HepG2 (cell line): ENCODE results near the gene TTC39B. TPM values are rescaled to one million over a fixed set of nuclear protein-coding genes. Genes with fewer than 3 reads are reported as not detected.
"Not testable (repeated sequence)": the region's sequence is repeated elsewhere in the genome, so short reads cannot be mapped to it uniquely, and the experiment has no call there.

Source experiments
- ATAC-seq: fragments of 200-7000 bp; cut with Tn5 transposase; 3 replicates; pipeline ENCODE4 v1.9.1; 2020; ENCODE audit warnings: mild to moderate bottlenecking, moderate library complexity
- BruUV-seq: library from RNA; stranded (reverse); fragments of 400-500 nt; replicated peaks from 2 replicates; lab custom pipeline; 2021; lab: Mats Ljungman, UMichigan
- CTCF ChIA-PET: fragments of 300-600 bp; formaldehyde crosslinking; extraction: SDS; loops from one replicate; lab custom pipeline; 2021; ENCODE audit warnings: low total read pairs, inconsistent platforms, low intra/inter-chr PET ratio; lab: Yijun Ruan, JAX
- POLR2A ChIA-PET: fragments of 350-600 bp; sonication (Branson Sonifier 250); formaldehyde crosslinking; loops from one replicate; lab custom pipeline; 2020; ENCODE audit warnings: antibody characterized with exemption, inconsistent platforms; lab: Yijun Ruan, JAX
- DNase-seq: peaks from one replicate; pipeline ENCODE4 v3.0.0-alpha.2; 2015; ENCODE audit warnings: low spot score
- FAIRE-seq: peaks from 3 replicates; lab custom pipeline; 2011; peaks lifted over from hg19 to GRCh38; lab: Jason Lieb, UNC
- H2AFZ ChIP-seq: one replicate; pipeline ENCODE4 v1.6.1; 2011; ENCODE audit warnings: low read length, inconsistent platforms
- H3K27ac ChIP-seq: fragments of 300-600 bp; 3 replicates; pipeline ENCODE4 v1.8.0; 2011; ENCODE audit warnings: mixed run types, mild to moderate bottlenecking, mixed read lengths, low read length, inconsistent platforms; ENCODE audit not compliant: insufficient read depth; ENCODE audit errors: extremely low read length
- H3K27me3 ChIP-seq, 2 experiments: fragments of 200-600 bp in 1 of 2; 2 replicates in 1 of 2; 3 replicates in 1 of 2; pipeline versions ENCODE4 v1.6.0 to v1.8.0; 2011; ENCODE audit warnings: low read length in 2 of 2, mild to moderate bottlenecking in 2 of 2, moderate library complexity in 2 of 2, inconsistent platforms in 1 of 2; ENCODE audit not compliant: insufficient read depth in 2 of 2, control insufficient read depth in 1 of 2
- H3K36me3 ChIP-seq, 2 experiments: fragments of 200-600 bp in 1 of 2; replicated peaks in 1 of 2; 2 replicates in 1 of 2; 3 replicates in 1 of 2; pipeline versions ENCODE4 v1.5.1 to v1.8.0; 2011; ENCODE audit warnings: low read length in 2 of 2, inconsistent platforms in 1 of 2; ENCODE audit not compliant: insufficient read depth in 2 of 2, control insufficient read depth in 1 of 2
- H3K4me1 ChIP-seq: 2 replicates; pipeline ENCODE4 v1.5.1; 2012; ENCODE audit warnings: low read length, inconsistent platforms; ENCODE audit not compliant: insufficient read depth
- H3K4me2 ChIP-seq: 2 replicates; pipeline ENCODE4 v1.6.0; 2011; ENCODE audit warnings: low read depth, low read length, inconsistent platforms
- H3K4me3 ChIP-seq, 3 experiments: fragments of 200-600 bp in 1 of 3; sonication (generic), shearing (Covaris generic) in 1 of 3; replicated peaks in 1 of 3; 2 replicates each; pipeline ENCODE4 v1.5.1; 2011 to 2016; ENCODE audit warnings: low read length in 3 of 3, inconsistent platforms in 2 of 3, low read depth in 2 of 3, mild to moderate bottlenecking in 2 of 3, control low read depth in 1 of 3, mixed read lengths in 1 of 3; ENCODE audit not compliant: insufficient read depth in 1 of 3
- H3K79me2 ChIP-seq: one replicate; pipeline ENCODE4 v1.6.1; 2011; ENCODE audit warnings: low read length, inconsistent platforms; ENCODE audit not compliant: insufficient read depth
- H3K9ac ChIP-seq: 2 replicates; pipeline ENCODE4 v1.6.0; 2011; ENCODE audit warnings: mild to moderate bottlenecking, low read depth, low read length, inconsistent platforms; ENCODE audit not compliant: insufficient read depth
- H3K9me3 ChIP-seq: 2 replicates; pipeline ENCODE4 v1.5.1; 2012; ENCODE audit warnings: mild to moderate bottlenecking, low read length
- H4K20me1 ChIP-seq: 2 replicates; pipeline ENCODE4 v1.6.0; 2011; ENCODE audit warnings: inconsistent platforms, mild to moderate bottlenecking, low read length, moderate library complexity; ENCODE audit not compliant: insufficient read depth
- HNF4A ChIP-seq: sonication (generic); formaldehyde crosslinking; IDR thresholded peaks from 2 replicates; pipeline ENCODE4 v1.4.0; 2020; ENCODE audit warnings: missing genetic modification reagents
- PPARG ChIP-seq: conservative IDR thresholded peaks from 2 replicates; pipeline ENCODE4 v1.6.1; 2016; ENCODE audit warnings: missing biosample characterization, missing genetic modification reagents
- RXRB ChIP-seq: IDR thresholded peaks from 2 replicates; pipeline ENCODE4 v1.6.1; 2016; ENCODE audit warnings: borderline replicate concordance, missing genetic modification reagents, missing compliant biosample characterization
- WGBS: methylation state at CpG from one replicate; pipeline ENCODE4 v1.1.6; 2017; ENCODE audit warnings: low lambda C conversion rate; 5-methylcytosine and 5-hydroxymethylcytosine counted together
- in situ Hi-C: cut with HindIII; loops from 2 replicates; pipeline ENCODE4 v1.10.0; 2017; ENCODE audit warnings: low pct_unique_long_range_greater_than_20kb; ENCODE audit not compliant: extremely low pct_ligation_motif_present
- intact Hi-C: fragments of 100-400 bp; cut with micrococcal nuclease; formaldehyde crosslinking; loops from one replicate; pipeline ENCODE4 v1.10.0; 2022; ENCODE audit not compliant: unreplicated experiment
- polyA plus RNA-seq, 8 experiments: library from polyadenylated mRNA; depleted of rRNA in 3 of 8; stranded (reverse) in 7 of 8; unstranded in 1 of 8; fragments of >200 nt; fragmentation: Illumina TruSeq in 4 of 8; extraction: Trizol in 4 of 8; gene quantifications; 2 replicates each; pipeline versions ENCODE4 v1.2.1 to v1.2.3, GENCODE V29; 2011 to 2016; ENCODE audit warnings: low read depth in 4 of 8, missing spikeins in 1 of 8, mixed read lengths in 1 of 8; ENCODE audit not compliant: insufficient read depth in 1 of 8
- total RNA-seq, 5 experiments: library from RNA; depleted of rRNA; stranded (reverse); fragments of >200 nt; fragmentation: Illumina TruSeq; extraction: Trizol; gene quantifications; 2 replicates each; pipeline ENCODE4 v1.2.3, GENCODE V29; 2016; ENCODE audit warnings: low read depth in 1 of 5

The TTC39B gene
- total and polyA plus RNA-seq, 2 of the 13 experiments (the other 11 are each of a cell fraction or from before 2014, with no cell fraction given), result 14.3 to 19.4 TPM

GRCh38 chr9:15322695-15323094 is 15.7 kb upstream of the TTC39B start:
- H3K27ac ChIP-seq, POLR2A ChIA-PET, H2AFZ ChIP-seq, BruUV-seq, H3K79me2 ChIP-seq, H4K20me1 ChIP-seq, CTCF ChIA-PET, in situ Hi-C loops, H3K9ac ChIP-seq, intact Hi-C loops, DNase-seq, FAIRE-seq, H3K4me3 ChIP-seq, H3K36me3 ChIP-seq, H3K27me3 ChIP-seq, ATAC-seq: not testable (repeated sequence)
- Histone ChIP-seq H3K4me2 (peak overlapping the region; percentile 12; the same call in 1 of the 2 replicates), H3K9me3 (peaks cover 18% of the 10 kb centered on the region), H3K4me1 (peaks cover 16% of the 10 kb centered on the region)
- TF ChIP-seq PPARG (peak; percentile 80), RXRB (CRISPR knock-in tag) (peak; percentile 29; the same call in 1 of the 2 replicates), HNF4A (CRISPR knock-in tag) (peak; percentile 33)
- WGBS, result 45% methylated on average over 3 of the region's 3 CpGs

GRCh38 chr9:15319661-15320060 is 12.6 kb upstream of the TTC39B start:
- H2AFZ ChIP-seq, H3K4me3 ChIP-seq, H3K27ac ChIP-seq, H3K27me3 ChIP-seq, BruUV-seq, intact Hi-C loops, CTCF ChIA-PET, in situ Hi-C loops, H3K36me3 ChIP-seq, DNase-seq, FAIRE-seq, H4K20me1 ChIP-seq, H3K79me2 ChIP-seq, ATAC-seq, H3K9ac ChIP-seq, H3K4me2 ChIP-seq: not testable (repeated sequence)
- 79% methylated on average over 9 of the region's 9 CpGs for WGBS
- POLR2A ChIA-PET, result interaction anchor here (1.2 kb wide), 1 partner anchor 13 kb away, joined by 3 read pairs; the partner anchor contains the start of gene TTC39B
- Histone ChIP-seq H3K9me3 (peaks cover 18% of the 10 kb centered on the region), H3K4me1 (peaks cover 16% of the 10 kb centered on the region)
